Trophoblast cell (in vitro differentiated cells and primary cell): ENCODE measurements around the gene DDR2.
"Not testable (repeated sequence)": the region's sequence is repeated elsewhere in the genome, so short reads cannot be mapped to it uniquely, and the experiment has no call there.

Experiments used
- DNase-seq, 2 donors: peaks; one replicate each; pipeline ENCODE4 v3.0.0-alpha.2; 2016
- H2AFZ ChIP-seq: 2 replicates; pipeline ENCODE4 v1.6.1; 2013; ENCODE audit warnings: low read length, moderate library complexity, mild to moderate bottlenecking; ENCODE audit not compliant: insufficient read depth, poor library complexity
- H2AK5ac ChIP-seq: 2 replicates; pipeline ENCODE4 v1.6.1; 2013; ENCODE audit warnings: mild to moderate bottlenecking, low read length
- H2BK120ac ChIP-seq: 2 replicates; pipeline ENCODE4 v1.6.1; 2013; ENCODE audit warnings: low read length, mild to moderate bottlenecking, moderate library complexity; ENCODE audit not compliant: insufficient read depth, poor library complexity
- H2BK12ac ChIP-seq: 2 replicates; pipeline ENCODE4 v1.6.1; 2013; ENCODE audit warnings: mild to moderate bottlenecking, low read length, moderate library complexity
- H2BK5ac ChIP-seq: 2 replicates; pipeline ENCODE4 v1.6.1; 2013; ENCODE audit warnings: low read length, low read depth, moderate library complexity, mild to moderate bottlenecking; ENCODE audit not compliant: poor library complexity
- H3K14ac ChIP-seq: 2 replicates; pipeline ENCODE4 v1.6.1; 2013; ENCODE audit warnings: mild to moderate bottlenecking, low read length
- H3K18ac ChIP-seq: 2 replicates; pipeline ENCODE4 v1.6.1; 2013; ENCODE audit warnings: mild to moderate bottlenecking, low read length
- H3K23ac ChIP-seq: 2 replicates; pipeline ENCODE4 v1.6.1; 2013; ENCODE audit warnings: low read length
- H3K27ac ChIP-seq: 2 replicates; pipeline ENCODE4 v1.5.1; 2013; ENCODE audit warnings: low read depth, mild to moderate bottlenecking, inconsistent platforms, low read length, moderate library complexity
- H3K27me3 ChIP-seq: 2 replicates; pipeline ENCODE4 v1.6.1; 2013; ENCODE audit warnings: inconsistent platforms, mild to moderate bottlenecking, low read length, moderate library complexity; ENCODE audit not compliant: insufficient read depth
- H3K36me3 ChIP-seq, 2 experiments: 1 replicate in 1 of 2; 2 replicates in 1 of 2; pipeline ENCODE4 v1.6.1; 2013; ENCODE audit warnings: low read length in 2 of 2, mild to moderate bottlenecking in 2 of 2, moderate library complexity in 1 of 2; ENCODE audit not compliant: insufficient read depth in 2 of 2, control insufficient read depth in 1 of 2
- H3K4ac ChIP-seq: 2 replicates; pipeline ENCODE4 v1.6.1; 2013; ENCODE audit warnings: low read depth, mild to moderate bottlenecking, low read length, moderate library complexity
- H3K4me1 ChIP-seq, 2 experiments: 1 replicate in 1 of 2; 2 replicates in 1 of 2; pipeline ENCODE4 v1.6.1; 2013; ENCODE audit warnings: low read length in 2 of 2, mild to moderate bottlenecking in 2 of 2, moderate library complexity in 1 of 2; ENCODE audit not compliant: insufficient read depth in 2 of 2, control insufficient read depth in 1 of 2
- H3K4me2 ChIP-seq: 2 replicates; pipeline ENCODE4 v1.6.1; 2013; ENCODE audit warnings: inconsistent platforms, mild to moderate bottlenecking, low read length, moderate library complexity
- H3K4me3 ChIP-seq: 2 replicates; pipeline ENCODE4 v1.5.1; 2013; ENCODE audit warnings: mild to moderate bottlenecking, low read depth, low read length, inconsistent platforms
- H3K79me1 ChIP-seq: one replicate; pipeline ENCODE4 v1.6.1; 2013; ENCODE audit warnings: low read length
- H3K79me2 ChIP-seq: 2 replicates; pipeline ENCODE4 v1.6.1; 2013; ENCODE audit warnings: low read length, mild to moderate bottlenecking; ENCODE audit not compliant: control insufficient read depth, insufficient read depth, poor library complexity
- H3K9ac ChIP-seq: 2 replicates; pipeline ENCODE4 v1.6.1; 2013; ENCODE audit warnings: mild to moderate bottlenecking, low read length
- H3K9me3 ChIP-seq: 2 replicates; pipeline ENCODE4 v1.6.1; 2013; ENCODE audit warnings: low read depth, mild to moderate bottlenecking, control low read depth, inconsistent platforms, low read length; ENCODE audit not compliant: insufficient read depth
- H4K12ac ChIP-seq: 2 replicates; pipeline ENCODE4 v1.6.1; 2013; ENCODE audit warnings: low read depth, mild to moderate bottlenecking, low read length, moderate library complexity
- H4K8ac ChIP-seq: 2 replicates; pipeline ENCODE4 v1.6.1; 2013; ENCODE audit warnings: low read depth, mild to moderate bottlenecking, low read length, moderate library complexity
- H4K91ac ChIP-seq: one replicate; pipeline ENCODE4 v1.6.1; 2013; ENCODE audit warnings: low read depth, mild to moderate bottlenecking, low read length, moderate library complexity
- WGBS: extraction: QIAGEN DNeasy Blood & Tissue Kit; methylation state at CpG from one replicate; pipeline ENCODE4 v1.1.7; 2013; ENCODE audit warnings: missing lambda C conversion rate; ENCODE audit not compliant: insufficient read length, insufficient coverage; ENCODE audit errors: extremely low coverage; 5-methylcytosine and 5-hydroxymethylcytosine counted together

Gene DDR2

DNA sequence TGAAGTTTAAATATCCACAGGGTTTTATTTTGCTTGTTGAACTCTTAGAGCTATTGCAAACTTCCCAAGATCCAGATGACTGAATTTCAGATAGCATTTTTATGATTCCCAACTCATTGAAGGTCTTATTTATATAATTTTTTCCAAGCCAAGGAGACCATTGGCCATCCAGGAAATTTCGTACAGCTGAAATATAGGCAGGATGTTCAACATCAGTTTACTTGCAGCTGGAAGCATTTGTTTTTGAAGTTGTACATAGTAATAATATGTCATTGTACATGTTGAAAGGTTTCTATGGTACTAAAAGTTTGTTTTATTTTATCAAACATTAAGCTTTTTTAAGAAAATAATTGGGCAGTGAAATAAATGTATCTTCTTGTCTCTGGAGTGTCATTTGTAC lies 32.8 kb upstream of the DDR2 start:
- Histone ChIP-seq H3K27me3 (no peaks in the 10 kb centered on the region), H3K9me3 (no peaks in the 10 kb centered on the region)

GRCh38 chr1:162603117-162603516 lies 29.1 kb upstream of the DDR2 start:
- not testable (repeated sequence) for H2AFZ ChIP-seq, H3K4ac ChIP-seq, H3K23ac ChIP-seq, H3K36me3 ChIP-seq, H3K18ac ChIP-seq, H3K9me3 ChIP-seq, H3K4me1 ChIP-seq, H3K14ac ChIP-seq, H3K79me2 ChIP-seq, H2BK5ac ChIP-seq, H4K91ac ChIP-seq, H4K12ac ChIP-seq, H3K4me3 ChIP-seq, H3K4me2 ChIP-seq, H4K8ac ChIP-seq, H2BK120ac ChIP-seq, H3K27ac ChIP-seq, H2AK5ac ChIP-seq, H3K27me3 ChIP-seq, H3K79me1 ChIP-seq, H2BK12ac ChIP-seq, H3K9ac ChIP-seq, DNase-seq
- WGBS: no CpG with 5 or more reads among the region's 2 CpGs

More for the DNA sequence above, 32.8 kb upstream of the DDR2 start:
- Histone ChIP-seq H3K14ac (no peak overlapping the region), H3K4me3 (no peak overlapping the region), H3K27ac (no peak overlapping the region), H2BK120ac (no peak overlapping the region), H2AK5ac (no peak overlapping the region), H3K4me1 (no peaks in the 10 kb centered on the region), H3K4ac (no peak overlapping the region), H2BK5ac (no peak overlapping the region), H2AFZ (no peak overlapping the region), H4K91ac (no peak overlapping the region), H3K23ac (no peak overlapping the region), H3K9ac (no peak overlapping the region), H3K79me2 (no peaks in the 10 kb centered on the region), H4K12ac (no peak overlapping the region), H2BK12ac (no peak overlapping the region), H3K79me1 (no peaks in the 10 kb centered on the region), H3K4me2 (no peak overlapping the region), H4K8ac (no peak overlapping the region), H3K18ac (no peak overlapping the region), H3K36me3 (peaks cover 2 to 5% of the 10 kb centered on the region in 2 experiments)
- no peak for DNase-seq
- no CpG with 5 or more reads among the region's 1 CpG for WGBS

DNA sequence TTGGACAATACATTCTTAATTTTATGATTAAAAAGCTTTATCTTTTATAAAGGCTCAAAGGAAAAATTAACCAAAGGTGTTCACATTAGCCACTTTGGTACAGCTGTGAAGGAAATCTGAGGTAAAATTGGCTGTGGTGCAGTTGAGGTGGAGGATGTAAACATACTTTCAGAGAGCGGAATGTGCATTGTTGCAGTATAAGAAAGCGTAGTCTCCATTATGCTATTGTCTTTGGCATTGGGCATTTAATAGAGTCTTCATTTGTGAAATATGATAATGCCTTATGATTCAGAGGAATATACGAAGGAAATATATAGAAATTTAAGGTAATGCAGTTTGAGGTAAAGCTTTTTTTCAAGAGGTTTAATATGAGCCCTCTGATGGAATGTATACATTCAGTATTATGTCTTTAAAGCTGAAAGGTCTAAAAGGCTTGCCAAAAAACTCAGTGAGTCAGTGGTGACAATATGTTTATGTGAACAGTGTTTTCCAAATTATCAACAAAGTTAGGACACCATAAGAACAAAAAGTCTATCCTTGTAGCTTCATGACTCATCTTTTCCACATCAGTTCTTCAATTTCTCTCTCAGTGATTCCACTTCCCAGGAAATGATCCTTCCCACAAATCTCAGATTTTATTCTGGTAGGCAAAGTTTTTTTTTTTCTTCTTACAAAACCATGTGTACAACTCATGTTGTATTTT lies 26.9 kb upstream of the DDR2 start:
- no peak overlapping the region for H2AFZ ChIP-seq
- H3K23ac ChIP-seq: no peak overlapping the region
- no peak overlapping the region for H3K14ac ChIP-seq
- no peak overlapping the region for H3K9ac ChIP-seq
- H4K12ac ChIP-seq: no peak overlapping the region
- H2BK12ac ChIP-seq: no peak overlapping the region
- H3K79me2 ChIP-seq: no peaks in the 10 kb centered on the region
- no peaks in the 10 kb centered on the region for H3K27me3 ChIP-seq
- no peak overlapping the region for H3K4me3 ChIP-seq
- DNase-seq: peak in 1 of 2 donors; percentile 18
- H4K8ac ChIP-seq: no peak overlapping the region
- H3K27ac ChIP-seq: no peak overlapping the region
- H2AK5ac ChIP-seq: no peak overlapping the region
- peaks cover 0 to 5% of the 10 kb centered on the region in 2 experiments for H3K36me3 ChIP-seq
- H2BK5ac ChIP-seq: no peak overlapping the region
- no peaks in the 10 kb centered on the region for H3K79me1 ChIP-seq
- H3K18ac ChIP-seq: no peak overlapping the region
- H4K91ac ChIP-seq: no peak overlapping the region
- no peak overlapping the region for H3K4me2 ChIP-seq
- no peaks in the 10 kb centered on the region for H3K4me1 ChIP-seq
- H3K9me3 ChIP-seq: no peaks in the 10 kb centered on the region
- no peak overlapping the region for H3K4ac ChIP-seq
- no peak overlapping the region for H2BK120ac ChIP-seq
- 100% methylated on average over 1 of the region's 3 CpGs for WGBS

- no CpG with 5 or more reads among the region's 2 CpGs for WGBS
Measured at GRCh38 chr1:162609306-162609705, 23.0 kb upstream of the DDR2 start.

More at GRCh38 chr1:162609306-162609705, 23.0 kb upstream of the DDR2 start:
- no peaks in the 10 kb centered on the region for H3K9me3 ChIP-seq
- no peak overlapping the region for H2AFZ ChIP-seq
- no peak overlapping the region for H3K4me2 ChIP-seq
- H3K18ac ChIP-seq: no peak overlapping the region
- no peak overlapping the region for H2BK12ac ChIP-seq
- H2BK120ac ChIP-seq: no peak overlapping the region
- H3K4ac ChIP-seq: no peak overlapping the region
- no peak overlapping the region for H3K14ac ChIP-seq
- no peak overlapping the region for H4K8ac ChIP-seq
- no peak overlapping the region for H3K9ac ChIP-seq
- H4K12ac ChIP-seq: peak overlapping the region; percentile 43
- H3K27me3 ChIP-seq: no peaks in the 10 kb centered on the region
- no peak overlapping the region for H2AK5ac ChIP-seq
- no peak overlapping the region for H3K27ac ChIP-seq
- H3K4me1 ChIP-seq: no peaks in the 10 kb centered on the region
- H3K36me3 ChIP-seq: peaks cover 0 to 2% of the 10 kb centered on the region in 2 experiments
- no peak overlapping the region for H3K23ac ChIP-seq
- no peak overlapping the region for H2BK5ac ChIP-seq
- no peaks in the 10 kb centered on the region for H3K79me1 ChIP-seq
- no peak overlapping the region for H4K91ac ChIP-seq
- no peak for DNase-seq
- no peak overlapping the region for H3K4me3 ChIP-seq
- H3K79me2 ChIP-seq: no peaks in the 10 kb centered on the region
